SH-SY5Y (cell line): ENCODE data around the gene DDX6.

ENCODE experiments used
- GATA2 ChIP-seq: IDR thresholded peaks from 2 replicates; pipeline ENCODE4 v1.6.1; 2011; ENCODE audit warnings: mild to moderate bottlenecking, low read depth, low read length
- GATA3 ChIP-seq: IDR thresholded peaks from 2 replicates; pipeline ENCODE4 v1.6.1; 2011; ENCODE audit warnings: low read depth, mild to moderate bottlenecking, low read length, moderate library complexity

- no peak for TF ChIP-seq GATA2
- TF ChIP-seq GATA3: no peak
Observed at GRCh38 chr11:118703563-118704106, 87.3 kb downstream of the DDX6 start.
